ENCODE data around the gene CCDC141.

Gene CCDC141

GRCh38 chr2:178910005-178910404 is 139.9 kb downstream of the CCDC141 start:
- no peak for DNase-seq

GRCh38 chr2:178909507-178909906 is 140.4 kb downstream of the CCDC141 start:
- no peak for DNase-seq

GRCh38 chr2:178908810-178909209 is 141.1 kb downstream of the CCDC141 start:
- DNase-seq = no peak

GRCh38 chr2:178905261-178905660 is 144.7 kb downstream of the CCDC141 start:
- no peak for DNase-seq

- DNase-seq = no peak
Measured at GRCh38 chr2:178899656-178900055, 150.3 kb downstream of the CCDC141 start.

- no peak for DNase-seq
Measured at GRCh38 chr2:178895872-178896271, 154.1 kb downstream of the CCDC141 start.

GRCh38 chr2:178895171-178895570 is 154.8 kb downstream of the CCDC141 start:
- no peak for DNase-seq

- no peak for DNase-seq
Measured at GRCh38 chr2:178892751-178893625, 156.9 kb downstream of the CCDC141 start.

- no peak for DNase-seq
Measured at GRCh38 chr2:178891959-178892485, 157.9 kb downstream of the CCDC141 start.

- peak; percentile 24 for DNase-seq
Measured at GRCh38 chr2:178891265-178891958, 158.5 kb downstream of the CCDC141 start.

- no peak for DNase-seq
Measured at GRCh38 chr2:178886006-178886405, 163.9 kb downstream of the CCDC141 start.

- DNase-seq = no peak
Measured at GRCh38 chr2:178884440-178884839, 165.5 kb downstream of the CCDC141 start.

- no peak for DNase-seq
Measured at GRCh38 chr2:178882666-178883440, 167.1 kb downstream of the CCDC141 start.

- DNase-seq = no peak
Measured at GRCh38 chr2:178881075-178881474, 168.9 kb downstream of the CCDC141 start.

- no peak for DNase-seq
Measured at GRCh38 chr2:178880257-178880656, 169.7 kb downstream of the CCDC141 start.

- no peak for DNase-seq
Measured at GRCh38 chr2:178877874-178878273, 172.1 kb downstream of the CCDC141 start.

GRCh38 chr2:178874529-178875240 is 175.3 kb downstream of the CCDC141 start:
- no peak for DNase-seq

GRCh38 chr2:178873912-178874311 is 176.0 kb downstream of the CCDC141 start:
- no peak for DNase-seq

GRCh38 chr2:178871536-178871935 is 178.4 kb downstream of the CCDC141 start:
- DNase-seq = no peak

- DNase-seq = no peak
Measured at GRCh38 chr2:178870703-178871102, 179.2 kb downstream of the CCDC141 start.

- no peak for DNase-seq
Measured at GRCh38 chr2:178865999-178866398, 183.9 kb downstream of the CCDC141 start.

- DNase-seq = no peak
Measured at GRCh38 chr2:178865146-178865936, 184.6 kb downstream of the CCDC141 start.
